ENCODE results near the gene PNPLA6.

DNA sequence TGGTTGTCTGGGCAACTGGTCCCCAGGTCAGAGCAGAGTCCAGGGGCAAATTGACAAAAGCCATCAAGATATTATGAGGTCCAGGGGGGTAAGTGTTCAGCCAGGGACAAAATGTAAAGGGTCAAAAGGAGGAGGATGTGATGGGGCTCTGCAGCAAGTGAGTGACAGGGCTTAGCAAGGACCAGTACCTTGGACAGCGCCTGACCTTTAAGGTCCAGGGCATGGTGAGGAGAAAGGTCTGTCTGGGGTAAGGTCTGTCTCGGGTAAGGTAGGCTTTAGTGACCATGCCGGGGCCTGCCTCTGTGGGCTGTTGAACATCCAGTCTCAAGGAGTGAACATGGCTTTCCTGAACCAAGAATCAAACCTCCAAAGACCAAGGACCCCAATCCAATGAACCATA is 25.9 kb upstream of the PNPLA6 start:
- TF ChIP-seq, protein P1, sequence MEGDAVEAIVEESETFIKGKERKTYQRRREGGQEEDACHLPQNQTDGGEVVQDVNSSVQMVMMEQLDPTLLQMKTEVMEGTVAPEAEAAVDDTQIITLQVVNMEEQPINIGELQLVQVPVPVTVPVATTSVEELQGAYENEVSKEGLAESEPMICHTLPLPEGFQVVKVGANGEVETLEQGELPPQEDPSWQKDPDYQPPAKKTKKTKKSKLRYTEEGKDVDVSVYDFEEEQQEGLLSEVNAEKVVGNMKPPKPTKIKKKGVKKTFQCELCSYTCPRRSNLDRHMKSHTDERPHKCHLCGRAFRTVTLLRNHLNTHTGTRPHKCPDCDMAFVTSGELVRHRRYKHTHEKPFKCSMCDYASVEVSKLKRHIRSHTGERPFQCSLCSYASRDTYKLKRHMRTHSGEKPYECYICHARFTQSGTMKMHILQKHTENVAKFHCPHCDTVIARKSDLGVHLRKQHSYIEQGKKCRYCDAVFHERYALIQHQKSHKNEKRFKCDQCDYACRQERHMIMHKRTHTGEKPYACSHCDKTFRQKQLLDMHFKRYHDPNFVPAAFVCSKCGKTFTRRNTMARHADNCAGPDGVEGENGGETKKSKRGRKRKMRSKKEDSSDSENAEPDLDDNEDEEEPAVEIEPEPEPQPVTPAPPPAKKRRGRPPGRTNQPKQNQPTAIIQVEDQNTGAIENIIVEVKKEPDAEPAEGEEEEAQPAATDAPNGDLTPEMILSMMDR (IDR thresholded peaks at IDR 0.05): no peak
- no peak for TF ChIP-seq POLR2A (IDR thresholded peaks at IDR 0.05)
- no peak for TF ChIP-seq POLR2AphosphoS5 (IDR thresholded peaks at IDR 0.05)
